Panc1 (cell line): ENCODE measurements around the gene PCDHB1. TPM values are rescaled to one million over a fixed set of nuclear protein-coding genes. Genes with fewer than 3 reads are reported as not detected.

ENCODE experiments used
- ATAC-seq: fragments of 200-7000 bp; cut with Tn5 transposase; 2 replicates; pipeline ENCODE4 v1.9.1; 2020; ENCODE audit warnings: mild to moderate bottlenecking, moderate library complexity
- BruUV-seq: library from RNA; stranded (reverse); fragments of 400-500 nt; replicated peaks from 2 replicates; lab custom pipeline; 2021; lab: Mats Ljungman, UMichigan
- CTCF ChIA-PET: fragments of 300-600 bp; sonication (Branson Sonifier 250); formaldehyde crosslinking; loops from one replicate; lab custom pipeline; 2022; ENCODE audit warnings: antibody characterized with exemption; lab: Charles Lee
- POLR2A ChIA-PET: fragments of 300-600 bp; sonication (Branson Sonifier 250); formaldehyde crosslinking; loops from one replicate; lab custom pipeline; 2022; ENCODE audit warnings: antibody characterized with exemption; lab: Charles Lee
- DNase-seq: peaks from one replicate; pipeline ENCODE4 v3.0.0-alpha.2; 2010; ENCODE audit warnings: low read depth, low spot score
- H3K27ac ChIP-seq: 2 replicates; pipeline ENCODE4 v1.5.1; 2011; ENCODE audit warnings: mild to moderate bottlenecking, low read length, inconsistent platforms
- H3K27me3 ChIP-seq: fragments of 200-500 bp; sonication (Bioruptor generic); 2 replicates; pipeline ENCODE4 v1.6.0; 2014; ENCODE audit warnings: low read length, inconsistent platforms; ENCODE audit not compliant: control insufficient read depth, insufficient read depth
- H3K36me3 ChIP-seq: fragments of 200-500 bp; sonication (Bioruptor generic); 2 replicates; pipeline ENCODE4 v1.5.1; 2014; ENCODE audit warnings: inconsistent platforms, mild to moderate bottlenecking, low read length, moderate library complexity; ENCODE audit not compliant: control insufficient read depth, insufficient read depth
- H3K4me1 ChIP-seq: 2 replicates; pipeline ENCODE4 v1.5.1; 2011; ENCODE audit warnings: inconsistent platforms, mild to moderate bottlenecking, low read length, moderate library complexity; ENCODE audit not compliant: control insufficient read depth, insufficient read depth
- H3K4me3 ChIP-seq, 2 experiments: 2 replicates each; pipeline ENCODE4 v1.5.1; 2011 to 2012; ENCODE audit warnings: low read depth in 2 of 2, low read length in 2 of 2, mild to moderate bottlenecking in 2 of 2, inconsistent platforms in 1 of 2, moderate library complexity in 1 of 2
- H3K9me3 ChIP-seq: fragments of 200-500 bp; sonication (Bioruptor generic); 2 replicates; pipeline ENCODE4 v1.5.1; 2014; ENCODE audit warnings: low read depth, mild to moderate bottlenecking, inconsistent platforms, low read length, moderate library complexity; ENCODE audit not compliant: control insufficient read depth, insufficient read depth
- CTCF ChIP-seq: fragments of 450-650 bp; IDR thresholded peaks from 2 replicates; pipeline ENCODE4 v1.5.1; 2017; ENCODE audit warnings: mild to moderate bottlenecking
- POLR2AphosphoS5 ChIP-seq: IDR thresholded peaks from 2 replicates; pipeline ENCODE4 v1.6.1; 2012; ENCODE audit warnings: mild to moderate bottlenecking, low read depth, low read length, moderate library complexity
- REST ChIP-seq, 2 experiments: IDR thresholded peaks; 2 replicates each; pipeline ENCODE4 v1.6.1; 2011 to 2012; ENCODE audit warnings: low read depth in 2 of 2, control low read depth in 1 of 2, low read length in 1 of 2, mild to moderate bottlenecking in 1 of 2, moderate library complexity in 1 of 2; ENCODE audit not compliant: insufficient read depth in 1 of 2
- SIN3A ChIP-seq: IDR thresholded peaks from 2 replicates; pipeline ENCODE4 v1.6.1; 2012; ENCODE audit warnings: low read depth, mild to moderate bottlenecking, low read length, moderate library complexity, borderline replicate concordance; ENCODE audit not compliant: insufficient read depth
- TCF7L2 ChIP-seq: IDR thresholded peaks from 2 replicates; pipeline ENCODE4 v1.6.1; 2011; ENCODE audit warnings: mild to moderate bottlenecking, low read depth, low read length, inconsistent platforms
- in situ Hi-C: cut with HindIII; loops from 2 replicates; pipeline ENCODE4 v1.10.0; 2016; ENCODE audit warnings: low sequenced_read_pairs, low pct_unique_long_range_greater_than_20kb
- intact Hi-C: fragments of 100-400 bp; cut with micrococcal nuclease; formaldehyde crosslinking; loops from one replicate; pipeline ENCODE4 v1.10.0; 2022; ENCODE audit not compliant: unreplicated experiment
- total RNA-seq: library from RNA; stranded (reverse); gene quantifications from one replicate; pipeline ENCODE4 v1.2.1, GENCODE V29; 2021; ENCODE audit not compliant: unreplicated experiment

PCDHB1 gene
- total RNA-seq, 1 experiment from 2014 or later = 0.05 TPM

- Histone ChIP-seq H3K9me3 (no peaks in the 10 kb centered on the region), H3K4me3 (no peak overlapping the region), H3K36me3 (no peaks in the 10 kb centered on the region), H3K27me3 (no peaks in the 10 kb centered on the region), H3K4me1 (no peaks in the 10 kb centered on the region), H3K27ac (no peak overlapping the region)
- BruUV-seq = no TSS peak
- in situ Hi-C loops = no loop called here
- intact Hi-C loops = no loop called here
- no peak for ATAC-seq
- no peak for DNase-seq
- no peak for TF ChIP-seq TCF7L2
- no peak for TF ChIP-seq SIN3A
- TF ChIP-seq REST (IDR thresholded peaks at IDR 0.05; ENCODE audit: insufficient read depth in 1 of 2, low read depth in 2 of 2, low read length in 1 of 2) = no peak
- ChIA-PET POLR2A (interaction anchor here (0.7 kb wide), 1 partner anchor 62 kb away, joined by 3 read pairs; no protein-coding TSS in a partner anchor), CTCF (interaction anchor here (0.7 kb wide), 1 partner anchor 180 kb away, joined by 4 read pairs; no protein-coding TSS in a partner anchor)
Observed at GRCh38 chr5:141032626-141033025, 18.5 kb upstream of the PCDHB1 start.

- Histone ChIP-seq H3K27me3 (peaks cover 3% of the 10 kb centered on the region; the same call in 1 of the 2 replicates), H3K27ac (no peak overlapping the region; the same call in 1 of the 2 replicates), H3K36me3 (no peaks in the 10 kb centered on the region), H3K4me1 (peaks cover 7% of the 10 kb centered on the region; the same call in 1 of the 2 replicates), H3K9me3 (no peaks in the 10 kb centered on the region), H3K4me3 (no peak overlapping the region)
- BruUV-seq = no TSS peak
- in situ Hi-C loops (no loop called here), intact Hi-C loops (no loop called here)
- TF ChIP-seq POLR2AphosphoS5 = no peak
- no peak for TF ChIP-seq TCF7L2
- no peak for TF ChIP-seq SIN3A
- TF ChIP-seq CTCF = no peak
- TF ChIP-seq REST (IDR thresholded peaks at IDR 0.05; ENCODE audit: insufficient read depth in 1 of 2, low read depth in 2 of 2, low read length in 1 of 2) = no peak
- CTCF ChIA-PET = interaction anchor here (1.5 kb wide), 1 partner anchor 163 kb away, joined by 15 read pairs; no protein-coding TSS in a partner anchor
- no peak for DNase-seq
- ATAC-seq = no peak
- POLR2A ChIA-PET = no interaction called here
Observed at GRCh38 chr5:141039061-141039460, 12.1 kb upstream of the PCDHB1 start.
